GM12801 (cell line): Measurements from ENCODE around the gene FADS1.

ENCODE experiments used
- CTCF ChIP-seq: IDR thresholded peaks from one replicate; pipeline ENCODE4 v1.5.1; 2011; ENCODE audit warnings: control low read depth; ENCODE audit not compliant: insufficient read length; ENCODE audit errors: extremely low read depth

The FADS1 gene

GRCh38 chr11:61764606-61765260, 52.1 kb downstream of the FADS1 start:
- TF ChIP-seq CTCF, result no peak

- TF ChIP-seq CTCF, result no peak
These were observed 52.7 kb downstream of the FADS1 start for GRCh38 chr11:61763930-61764605.

GRCh38 chr11:61762798-61763197, 54.0 kb downstream of the FADS1 start:
- TF ChIP-seq CTCF, result no peak

GRCh38 chr11:61762223-61762615, 54.6 kb downstream of the FADS1 start:
- TF ChIP-seq CTCF, result no peak

- TF ChIP-seq CTCF, result no peak
These were observed 55.2 kb downstream of the FADS1 start for GRCh38 chr11:61761440-61762222.

- TF ChIP-seq CTCF, result no peak
These were observed 55.9 kb downstream of the FADS1 start for GRCh38 chr11:61760946-61761345.

- no peak for TF ChIP-seq CTCF
These were observed 59.5 kb downstream of the FADS1 start for GRCh38 chr11:61757213-61757862.
